Measurements from ENCODE around the gene TMEM86A. TPM values are rescaled to one million over a fixed set of nuclear protein-coding genes. Genes with fewer than 3 reads are reported as not detected.

TMEM86A gene
- 0.31 to 0.64 TPM (median 0.58 TPM) in 5 replicates for total RNA-seq (2022; extraction: Qiagen RNA extraction; ENCODE audit: low read depth)

GRCh38 chr11:18698341-18699268, at the start of gene TMEM86A:
TMEM86A (plus strand) TSS chr11:18698779; CDS start chr11:18698887, 108 bp downstream.

GRCh38 chr11:18726040-18726439, 27.5 kb downstream of the TMEM86A start, which contains the start of gene IGSF22:
IGSF22 (minus strand) TSS chr11:18726188; CDS start chr11:18724236, 1,952 bp downstream.

Other genes with a start within 250 kb of the TMEM86A start
- not detected in 5 replicates for gene LDHAL6A, start 242.9 kb upstream of the TMEM86A start, total RNA-seq (2022; extraction: Qiagen RNA extraction; ENCODE audit: low read depth)
- 92.9 to 113 TPM (median 97.6 TPM) in 5 replicates for gene TSG101, start 171.8 kb upstream of the TMEM86A start, total RNA-seq (2022; extraction: Qiagen RNA extraction; ENCODE audit: low read depth)
- gene UEVLD, start 110.0 kb upstream of the TMEM86A start, total RNA-seq (2022; extraction: Qiagen RNA extraction; ENCODE audit: low read depth) = 16.8 to 26.4 TPM (median 20.4 TPM) in 5 replicates
- gene MISFA, start 99.0 kb upstream of the TMEM86A start, total RNA-seq (2022; extraction: Qiagen RNA extraction; ENCODE audit: low read depth) = 2.0 to 2.8 TPM (median 2.0 TPM) in 5 replicates
- gene SPTY2D1, start 64.4 kb upstream of the TMEM86A start, total RNA-seq (2022; extraction: Qiagen RNA extraction; ENCODE audit: low read depth) = 14.5 to 22.6 TPM (median 17.7 TPM) in 5 replicates
- gene IGSF22, start 27.4 kb downstream of the TMEM86A start, total RNA-seq (2022; extraction: Qiagen RNA extraction; ENCODE audit: low read depth) = 0.02 TPM in 1 of 5 replicates, not detected in the others
- 0.02 TPM in 1 of 5 replicates, not detected in the others for gene PTPN5, start 93.0 kb downstream of the TMEM86A start, total RNA-seq (2022; extraction: Qiagen RNA extraction; ENCODE audit: low read depth)
- not detected in 5 replicates for gene MRGPRX1, start 240.6 kb downstream of the TMEM86A start, total RNA-seq (2022; extraction: Qiagen RNA extraction; ENCODE audit: low read depth)

Measured in A549 treated with CpdA at 1 μM for 4 hours (cell line).